ENCODE data around the gene NT5DC3. TPM values are rescaled to one million over a fixed set of nuclear protein-coding genes. Genes with fewer than 3 reads are reported as not detected.

NT5DC3 gene
- total RNA-seq, 4 donors from 2014 or later = 4.1 to 10.2 (median 7.0) TPM

DNA sequence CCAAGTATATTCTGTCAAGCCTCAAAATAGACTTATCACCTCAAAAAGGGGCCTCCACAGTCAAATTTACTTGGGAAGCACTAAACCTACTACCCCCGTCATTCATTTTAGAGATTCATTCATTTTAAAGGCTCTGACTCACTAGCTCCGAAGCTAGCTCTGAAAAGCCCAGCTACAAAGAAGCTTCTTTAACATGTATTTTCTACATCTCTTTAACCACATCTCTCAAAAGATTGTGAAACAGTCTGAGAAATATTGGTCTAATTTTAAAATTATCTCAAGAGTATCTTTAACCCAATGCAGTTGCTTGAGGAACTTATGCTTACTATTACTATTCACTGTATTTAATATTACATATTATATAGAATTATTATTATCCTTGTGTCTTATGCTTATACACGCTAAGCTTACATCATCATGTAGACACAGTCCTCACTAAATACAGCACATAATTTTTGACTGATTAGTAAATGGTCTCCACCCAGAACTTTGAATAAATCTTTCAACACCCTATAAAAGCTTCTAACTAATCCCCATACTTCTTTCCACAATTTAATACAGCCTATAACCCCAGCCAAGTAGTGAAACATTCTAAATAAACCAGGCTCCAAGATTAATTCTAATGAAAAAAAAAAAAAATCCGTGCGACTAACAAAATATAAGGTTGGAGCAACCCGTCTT, 7.8 kb downstream of the NT5DC3 start:
- TF ChIP-seq, protein P1, sequence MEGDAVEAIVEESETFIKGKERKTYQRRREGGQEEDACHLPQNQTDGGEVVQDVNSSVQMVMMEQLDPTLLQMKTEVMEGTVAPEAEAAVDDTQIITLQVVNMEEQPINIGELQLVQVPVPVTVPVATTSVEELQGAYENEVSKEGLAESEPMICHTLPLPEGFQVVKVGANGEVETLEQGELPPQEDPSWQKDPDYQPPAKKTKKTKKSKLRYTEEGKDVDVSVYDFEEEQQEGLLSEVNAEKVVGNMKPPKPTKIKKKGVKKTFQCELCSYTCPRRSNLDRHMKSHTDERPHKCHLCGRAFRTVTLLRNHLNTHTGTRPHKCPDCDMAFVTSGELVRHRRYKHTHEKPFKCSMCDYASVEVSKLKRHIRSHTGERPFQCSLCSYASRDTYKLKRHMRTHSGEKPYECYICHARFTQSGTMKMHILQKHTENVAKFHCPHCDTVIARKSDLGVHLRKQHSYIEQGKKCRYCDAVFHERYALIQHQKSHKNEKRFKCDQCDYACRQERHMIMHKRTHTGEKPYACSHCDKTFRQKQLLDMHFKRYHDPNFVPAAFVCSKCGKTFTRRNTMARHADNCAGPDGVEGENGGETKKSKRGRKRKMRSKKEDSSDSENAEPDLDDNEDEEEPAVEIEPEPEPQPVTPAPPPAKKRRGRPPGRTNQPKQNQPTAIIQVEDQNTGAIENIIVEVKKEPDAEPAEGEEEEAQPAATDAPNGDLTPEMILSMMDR (IDR thresholded peaks at IDR 0.05) = no peak
- no peak for DNase-seq (ENCODE audit: low spot score)

DNA sequence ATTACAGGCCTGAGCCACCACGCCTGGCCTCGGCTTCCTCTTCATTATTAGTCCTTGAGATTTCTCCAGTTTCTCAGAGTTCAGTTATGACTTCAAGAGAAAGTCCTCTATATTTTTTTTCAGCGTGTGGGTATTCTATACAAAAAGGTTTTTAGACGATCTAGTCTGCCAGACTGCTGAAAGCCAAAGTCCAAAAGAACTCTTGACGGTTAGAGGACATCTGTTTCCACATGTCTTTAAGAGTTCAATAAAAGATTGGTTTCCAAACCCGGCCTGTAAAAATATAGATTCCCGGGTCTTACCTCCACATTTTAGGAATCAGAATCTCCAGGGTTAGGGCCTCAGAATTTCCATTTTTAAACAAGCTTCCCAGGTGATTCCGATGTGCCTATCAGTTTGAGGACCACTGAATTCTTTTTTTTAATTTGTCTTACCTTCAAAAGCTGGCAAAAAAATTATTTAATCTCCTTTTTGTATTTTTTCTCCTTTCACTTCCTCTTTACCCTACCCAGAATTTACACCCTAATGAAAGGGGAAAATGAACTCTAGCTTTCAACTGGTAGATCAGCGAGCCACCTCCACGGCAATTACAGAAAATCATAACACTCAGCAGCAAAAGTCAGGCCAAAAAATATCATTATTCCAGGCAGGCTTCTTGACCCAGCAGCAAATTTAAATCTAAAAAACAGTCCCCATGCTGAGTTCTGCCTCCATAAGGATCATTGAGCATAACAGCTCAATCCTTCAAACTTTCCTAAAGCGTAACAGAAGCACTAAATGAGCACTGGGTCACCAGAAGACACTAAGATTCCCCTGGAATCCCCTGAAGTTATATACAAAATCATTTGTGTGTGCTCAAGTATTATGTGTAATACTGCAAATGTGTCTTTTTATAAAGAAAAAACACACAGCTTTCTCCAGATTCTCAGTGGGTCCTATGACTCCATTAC, 8.7 kb downstream of the NT5DC3 start:
- TF ChIP-seq, protein P1 (IDR thresholded peaks at IDR 0.05) = no peak
- DNase-seq (ENCODE audit: low spot score) = no peak
- no peak for ATAC-seq (ENCODE audit: low FRiP score)

More for the DNA sequence above, 7.8 kb downstream of the NT5DC3 start:
- ATAC-seq (ENCODE audit: low FRiP score) = no peak

DNA sequence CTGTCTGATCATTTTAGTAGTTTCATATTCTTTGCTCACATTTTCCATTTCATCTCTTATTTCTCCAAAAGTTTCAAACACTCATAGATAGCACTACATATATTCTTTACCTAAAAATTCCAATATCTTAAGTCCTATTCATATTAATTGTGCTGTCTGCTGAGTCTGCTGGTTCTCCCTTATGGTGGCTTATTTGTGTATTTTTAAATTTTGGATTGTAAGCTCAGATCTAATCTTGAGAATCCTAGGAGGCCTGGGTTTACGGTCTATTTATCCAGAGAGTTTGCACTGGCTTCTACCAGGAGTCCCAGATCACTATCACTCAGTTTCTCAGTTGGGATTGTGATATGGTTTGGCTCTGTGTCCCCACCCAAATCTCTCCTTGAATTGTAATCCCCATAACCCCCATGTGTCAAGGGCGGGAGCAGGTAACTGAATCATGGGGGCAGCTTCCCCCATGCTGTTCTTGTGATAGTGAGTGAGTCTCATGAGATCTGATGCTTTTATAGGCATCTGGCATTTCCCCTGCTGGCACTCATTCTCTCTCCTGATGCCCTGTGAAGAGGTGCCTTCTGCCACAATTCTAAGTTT, 10.2 kb downstream of the NT5DC3 start:
- TF ChIP-seq, protein P1 (IDR thresholded peaks at IDR 0.05) = no peak
- ATAC-seq (ENCODE audit: low FRiP score) = no peak
- no peak for DNase-seq (ENCODE audit: low spot score)

DNA sequence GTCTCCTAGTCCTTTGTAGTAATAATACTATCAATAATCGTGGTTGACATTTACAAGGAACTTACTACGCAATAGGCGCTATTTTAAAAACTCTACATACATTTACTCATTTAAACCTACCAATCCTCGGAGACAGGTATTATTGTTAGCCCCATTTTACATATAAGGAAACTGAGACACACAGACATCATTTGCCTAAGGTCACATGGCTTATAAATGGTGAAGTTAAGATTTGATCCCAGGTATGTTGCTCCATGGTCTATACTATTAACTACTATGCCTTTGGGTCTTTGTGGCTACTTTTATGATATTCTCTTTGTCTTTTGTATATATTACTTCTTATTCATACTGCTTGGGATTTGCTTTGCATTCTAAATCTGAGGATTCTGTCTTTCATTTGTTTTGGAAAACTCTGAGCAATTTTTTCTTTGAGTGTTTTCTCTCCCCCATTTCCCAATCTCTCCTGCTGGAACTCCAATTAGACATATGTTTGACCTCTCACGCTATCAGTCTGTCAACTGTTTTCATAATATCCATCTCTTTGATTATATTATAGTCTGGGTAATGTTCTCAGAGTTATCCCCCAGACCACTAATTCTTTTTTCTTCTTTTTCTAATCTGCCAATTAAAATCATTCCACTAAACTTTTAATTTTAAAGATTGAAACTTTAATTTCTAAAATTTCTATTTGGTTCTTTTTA, 10.9 kb downstream of the NT5DC3 start:
- DNase-seq (ENCODE audit: low spot score) = no peak
- TF ChIP-seq, protein P1 (IDR thresholded peaks at IDR 0.05) = no peak
- ATAC-seq (ENCODE audit: low FRiP score) = no peak

DNA sequence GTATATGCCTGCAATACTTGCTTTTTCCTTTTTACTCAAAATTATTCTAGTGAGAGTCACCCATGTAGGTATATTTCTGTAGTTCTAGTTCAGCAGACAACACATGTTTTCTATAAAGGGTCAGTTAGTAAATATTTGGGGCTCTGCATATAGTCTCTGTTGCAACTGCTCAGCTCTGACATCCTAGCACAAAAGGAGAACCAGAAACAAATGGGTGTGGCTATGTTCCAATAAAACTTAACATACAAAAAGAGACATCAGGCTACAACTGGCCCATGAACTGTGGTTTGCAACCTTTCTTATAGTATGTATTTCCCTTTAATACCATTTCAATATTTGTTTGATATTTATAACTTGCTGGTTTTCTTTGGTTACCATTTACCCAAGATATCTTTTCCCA, 11.9 kb downstream of the NT5DC3 start:
- ATAC-seq (ENCODE audit: low FRiP score) = no peak
- DNase-seq (ENCODE audit: low spot score) = no peak
- TF ChIP-seq, protein P1 (IDR thresholded peaks at IDR 0.05) = no peak

DNA sequence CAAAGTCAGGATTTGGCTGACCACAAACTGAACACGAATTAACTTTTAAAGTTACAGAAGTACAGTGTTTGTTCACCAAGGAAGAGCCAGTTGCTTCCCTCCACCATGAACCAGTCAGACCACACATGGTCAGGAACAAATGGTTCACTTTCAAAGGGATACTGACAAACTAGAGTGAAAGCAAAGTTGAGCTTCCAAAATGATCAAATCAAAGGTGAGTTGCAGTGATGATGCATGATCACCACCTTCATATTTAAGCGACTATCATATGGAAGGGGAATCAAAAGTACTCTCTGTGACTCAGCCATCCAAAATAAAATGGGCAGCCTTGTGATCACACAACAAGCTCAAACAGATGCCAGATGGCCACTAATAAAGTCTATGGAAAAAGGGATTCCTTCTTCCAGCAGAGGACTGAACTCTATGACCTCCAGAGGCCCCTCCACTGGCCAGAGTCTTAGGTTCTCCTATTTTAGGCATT, 13.1 kb downstream of the NT5DC3 start:
- DNase-seq (ENCODE audit: low spot score) (no peak), ATAC-seq (ENCODE audit: low FRiP score) (no peak)
- TF ChIP-seq, protein P1 (IDR thresholded peaks at IDR 0.05) = no peak

Data from omental fat pad (tissue), 4 donors.